Measurements from ENCODE around the gene EARS2. TPM values are rescaled to one million over a fixed set of nuclear protein-coding genes. Genes with fewer than 3 reads are reported as not detected.

The EARS2 gene
- total RNA-seq, 1 experiment from 2014 or later: 55.9 TPM

DNA sequence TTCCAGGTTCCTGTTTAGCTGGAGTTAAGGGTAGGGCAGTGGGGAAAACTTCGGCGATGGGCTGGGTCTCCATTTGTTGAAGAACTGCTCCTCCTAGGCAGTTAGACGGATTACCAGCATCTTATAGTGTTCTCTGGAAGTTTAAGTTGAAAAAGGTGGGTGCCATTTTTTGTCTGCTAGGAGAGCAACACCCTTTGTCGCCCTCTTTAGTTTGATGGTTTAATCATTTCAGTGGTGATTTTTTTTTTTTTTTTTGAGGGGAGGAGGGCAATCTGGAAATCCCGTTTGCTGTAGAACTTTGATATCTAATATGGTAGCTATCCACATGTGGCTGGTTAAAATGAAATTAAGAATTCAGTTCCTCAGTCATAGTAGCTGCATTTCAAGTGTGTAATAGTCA lies 4.4 kb upstream of the EARS2 start:
- H3K4me3 Mint-ChIP-seq: no peak overlapping the region
- no peak overlapping the region for H3K27ac Mint-ChIP-seq
- DNase-seq (ENCODE audit: low spot score) (no peak), ATAC-seq (no peak)
- TF ChIP-seq, protein P1, sequence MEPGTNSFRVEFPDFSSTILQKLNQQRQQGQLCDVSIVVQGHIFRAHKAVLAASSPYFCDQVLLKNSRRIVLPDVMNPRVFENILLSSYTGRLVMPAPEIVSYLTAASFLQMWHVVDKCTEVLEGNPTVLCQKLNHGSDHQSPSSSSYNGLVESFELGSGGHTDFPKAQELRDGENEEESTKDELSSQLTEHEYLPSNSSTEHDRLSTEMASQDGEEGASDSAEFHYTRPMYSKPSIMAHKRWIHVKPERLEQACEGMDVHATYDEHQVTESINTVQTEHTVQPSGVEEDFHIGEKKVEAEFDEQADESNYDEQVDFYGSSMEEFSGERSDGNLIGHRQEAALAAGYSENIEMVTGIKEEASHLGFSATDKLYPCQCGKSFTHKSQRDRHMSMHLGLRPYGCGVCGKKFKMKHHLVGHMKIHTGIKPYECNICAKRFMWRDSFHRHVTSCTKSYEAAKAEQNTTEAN (CRISPR knock-in tag; IDR thresholded peaks at IDR 0.05): no peak
- no peak for TF ChIP-seq JUN (CRISPR knock-in tag; IDR thresholded peaks at IDR 0.05)
- no peak for TF ChIP-seq SP1 (CRISPR knock-in tag; conservative IDR thresholded peaks at IDR 0.05)
- no peak for TF ChIP-seq MXD4 (CRISPR knock-in tag; IDR thresholded peaks at IDR 0.05; ENCODE audit: borderline replicate concordance)
- no peak for TF ChIP-seq FOXK1 (CRISPR knock-in tag; IDR thresholded peaks at IDR 0.05)
- no peak for TF ChIP-seq SMAD3 (CRISPR knock-in tag; IDR thresholded peaks at IDR 0.05; ENCODE audit: borderline replicate concordance)
- H3K9me3 Mint-ChIP-seq: no peaks in the 10 kb centered on the region
- no peaks in the 10 kb centered on the region for H3K27me3 Mint-ChIP-seq (ENCODE audit: low read depth)
- ChIA-PET POLR2A (no interaction called here), CTCF (interaction anchor here (1.0 kb wide), 1 partner anchor 35 kb away, joined by 3 read pairs; no protein-coding TSS in a partner anchor)
- H3K36me3 Mint-ChIP-seq: peaks cover 57% of the 10 kb centered on the region
- peaks cover 13% of the 10 kb centered on the region for H3K4me1 Mint-ChIP-seq

DNA sequence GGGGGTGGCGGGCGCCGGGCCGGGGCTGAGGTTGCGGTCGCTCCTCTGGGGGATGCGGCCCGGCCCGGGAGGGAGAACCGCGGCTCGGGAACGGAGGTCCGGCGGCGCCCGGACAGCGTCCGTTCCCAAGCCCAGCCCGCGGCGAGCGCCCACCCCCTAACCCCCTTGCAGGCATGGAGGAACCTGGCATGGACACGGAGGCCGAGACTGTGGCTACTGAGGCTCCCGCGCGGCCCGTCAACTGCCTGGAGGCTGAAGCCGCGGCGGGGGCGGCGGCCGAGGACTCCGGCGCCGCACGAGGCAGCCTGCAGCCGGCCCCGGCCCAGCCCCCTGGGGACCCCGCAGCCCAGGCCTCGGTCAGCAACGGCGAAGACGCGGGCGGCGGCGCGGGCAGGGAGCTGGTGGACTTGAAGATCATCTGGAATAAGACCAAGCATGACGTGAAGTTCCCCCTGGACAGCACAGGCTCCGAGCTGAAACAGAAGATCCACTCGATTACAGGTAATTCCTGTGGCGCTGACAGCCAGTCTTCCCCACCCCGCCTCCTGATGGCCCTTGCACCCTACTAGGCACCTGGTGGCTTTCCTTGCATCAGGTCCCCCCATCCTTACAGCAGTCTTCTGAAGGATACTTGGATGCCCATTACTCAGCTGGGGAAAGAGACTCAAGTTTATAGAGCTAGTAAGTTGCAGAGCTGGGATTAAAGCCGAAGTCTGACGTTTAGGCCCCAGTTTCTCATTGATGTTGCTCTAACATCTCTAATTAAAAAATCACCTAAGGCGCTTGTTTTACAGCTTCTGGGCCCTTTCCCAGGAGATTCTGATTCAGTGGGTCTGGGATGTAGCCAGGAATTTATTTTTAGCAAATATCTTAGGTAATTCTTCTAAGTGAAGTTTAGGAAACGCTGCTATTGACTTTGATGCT lies 891 bp upstream of the EARS2 start:
- H3K9me3 Mint-ChIP-seq: no peaks in the 10 kb centered on the region
- peaks cover 39% of the 10 kb centered on the region for H3K36me3 Mint-ChIP-seq

DNA sequence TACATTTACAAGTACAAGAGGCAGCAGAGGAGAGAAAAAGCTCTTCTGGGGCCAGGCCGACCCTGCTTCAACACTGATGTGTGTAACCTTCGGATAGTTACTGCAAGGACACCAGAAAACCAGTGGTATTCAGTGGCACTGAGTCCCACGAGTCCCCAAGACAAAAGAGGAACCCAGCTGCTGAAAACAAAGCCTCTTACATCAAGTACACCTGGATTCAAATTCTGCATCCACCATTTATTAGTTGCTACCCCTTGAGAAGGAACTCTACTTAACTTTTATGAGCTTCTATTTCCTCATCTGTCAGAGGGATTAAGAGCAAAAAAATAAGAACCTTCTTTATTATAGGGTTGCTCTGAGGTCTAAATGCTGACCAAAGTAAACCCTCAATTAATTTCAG lies 2.6 kb downstream of the EARS2 start:
- peak overlapping the region; percentile 79 for H3K27ac Mint-ChIP-seq
- ChIA-PET POLR2A (no interaction called here), CTCF (no interaction called here)
- H3K4me3 Mint-ChIP-seq: no peak overlapping the region
- H3K27me3 Mint-ChIP-seq (ENCODE audit: low read depth): no peaks in the 10 kb centered on the region
- ATAC-seq (no peak), DNase-seq (ENCODE audit: low spot score) (no peak)
- no peaks in the 10 kb centered on the region for H3K9me3 Mint-ChIP-seq
- peaks cover 40% of the 10 kb centered on the region for H3K36me3 Mint-ChIP-seq
- peaks cover 18% of the 10 kb centered on the region for H3K4me1 Mint-ChIP-seq
- TF ChIP-seq, protein P2, sequence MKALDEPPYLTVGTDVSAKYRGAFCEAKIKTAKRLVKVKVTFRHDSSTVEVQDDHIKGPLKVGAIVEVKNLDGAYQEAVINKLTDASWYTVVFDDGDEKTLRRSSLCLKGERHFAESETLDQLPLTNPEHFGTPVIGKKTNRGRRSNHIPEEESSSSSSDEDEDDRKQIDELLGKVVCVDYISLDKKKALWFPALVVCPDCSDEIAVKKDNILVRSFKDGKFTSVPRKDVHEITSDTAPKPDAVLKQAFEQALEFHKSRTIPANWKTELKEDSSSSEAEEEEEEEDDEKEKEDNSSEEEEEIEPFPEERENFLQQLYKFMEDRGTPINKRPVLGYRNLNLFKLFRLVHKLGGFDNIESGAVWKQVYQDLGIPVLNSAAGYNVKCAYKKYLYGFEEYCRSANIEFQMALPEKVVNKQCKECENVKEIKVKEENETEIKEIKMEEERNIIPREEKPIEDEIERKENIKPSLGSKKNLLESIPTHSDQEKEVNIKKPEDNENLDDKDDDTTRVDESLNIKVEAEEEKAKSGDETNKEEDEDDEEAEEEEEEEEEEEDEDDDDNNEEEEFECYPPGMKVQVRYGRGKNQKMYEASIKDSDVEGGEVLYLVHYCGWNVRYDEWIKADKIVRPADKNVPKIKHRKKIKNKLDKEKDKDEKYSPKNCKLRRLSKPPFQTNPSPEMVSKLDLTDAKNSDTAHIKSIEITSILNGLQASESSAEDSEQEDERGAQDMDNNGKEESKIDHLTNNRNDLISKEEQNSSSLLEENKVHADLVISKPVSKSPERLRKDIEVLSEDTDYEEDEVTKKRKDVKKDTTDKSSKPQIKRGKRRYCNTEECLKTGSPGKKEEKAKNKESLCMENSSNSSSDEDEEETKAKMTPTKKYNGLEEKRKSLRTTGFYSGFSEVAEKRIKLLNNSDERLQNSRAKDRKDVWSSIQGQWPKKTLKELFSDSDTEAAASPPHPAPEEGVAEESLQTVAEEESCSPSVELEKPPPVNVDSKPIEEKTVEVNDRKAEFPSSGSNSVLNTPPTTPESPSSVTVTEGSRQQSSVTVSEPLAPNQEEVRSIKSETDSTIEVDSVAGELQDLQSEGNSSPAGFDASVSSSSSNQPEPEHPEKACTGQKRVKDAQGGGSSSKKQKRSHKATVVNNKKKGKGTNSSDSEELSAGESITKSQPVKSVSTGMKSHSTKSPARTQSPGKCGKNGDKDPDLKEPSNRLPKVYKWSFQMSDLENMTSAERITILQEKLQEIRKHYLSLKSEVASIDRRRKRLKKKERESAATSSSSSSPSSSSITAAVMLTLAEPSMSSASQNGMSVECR (CRISPR knock-in tag; IDR thresholded peaks at IDR 0.05; ENCODE audit: borderline replicate concordance): no peak
- TF ChIP-seq EMX1 (CRISPR knock-in tag; IDR thresholded peaks at IDR 0.05): no peak
- TF ChIP-seq, protein P3, sequence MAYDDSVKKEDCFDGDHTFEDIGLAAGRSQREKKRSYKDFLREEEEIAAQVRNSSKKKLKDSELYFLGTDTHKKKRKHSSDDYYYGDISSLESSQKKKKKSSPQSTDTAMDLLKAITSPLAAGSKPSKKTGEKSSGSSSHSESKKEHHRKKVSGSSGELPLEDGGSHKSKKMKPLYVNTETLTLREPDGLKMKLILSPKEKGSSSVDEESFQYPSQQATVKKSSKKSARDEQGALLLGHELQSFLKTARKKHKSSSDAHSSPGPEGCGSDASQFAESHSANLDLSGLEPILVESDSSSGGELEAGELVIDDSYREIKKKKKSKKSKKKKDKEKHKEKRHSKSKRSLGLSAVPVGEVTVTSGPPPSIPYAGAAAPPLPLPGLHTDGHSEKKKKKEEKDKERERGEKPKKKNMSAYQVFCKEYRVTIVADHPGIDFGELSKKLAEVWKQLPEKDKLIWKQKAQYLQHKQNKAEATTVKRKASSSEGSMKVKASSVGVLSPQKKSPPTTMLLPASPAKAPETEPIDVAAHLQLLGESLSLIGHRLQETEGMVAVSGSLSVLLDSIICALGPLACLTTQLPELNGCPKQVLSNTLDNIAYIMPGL (CRISPR knock-in tag; IDR thresholded peaks at IDR 0.05): no peak
- TF ChIP-seq TEAD4 (CRISPR knock-in tag; IDR thresholded peaks at IDR 0.05): no peak
- TF ChIP-seq ATF1 (CRISPR knock-in tag; IDR thresholded peaks at IDR 0.05): no peak
- no peak for TF ChIP-seq SP1 (CRISPR knock-in tag; conservative IDR thresholded peaks at IDR 0.05)
- no peak for TF ChIP-seq ZBTB21 (CRISPR knock-in tag; IDR thresholded peaks at IDR 0.05; ENCODE audit: borderline replicate concordance)
- TF ChIP-seq, protein P4, sequence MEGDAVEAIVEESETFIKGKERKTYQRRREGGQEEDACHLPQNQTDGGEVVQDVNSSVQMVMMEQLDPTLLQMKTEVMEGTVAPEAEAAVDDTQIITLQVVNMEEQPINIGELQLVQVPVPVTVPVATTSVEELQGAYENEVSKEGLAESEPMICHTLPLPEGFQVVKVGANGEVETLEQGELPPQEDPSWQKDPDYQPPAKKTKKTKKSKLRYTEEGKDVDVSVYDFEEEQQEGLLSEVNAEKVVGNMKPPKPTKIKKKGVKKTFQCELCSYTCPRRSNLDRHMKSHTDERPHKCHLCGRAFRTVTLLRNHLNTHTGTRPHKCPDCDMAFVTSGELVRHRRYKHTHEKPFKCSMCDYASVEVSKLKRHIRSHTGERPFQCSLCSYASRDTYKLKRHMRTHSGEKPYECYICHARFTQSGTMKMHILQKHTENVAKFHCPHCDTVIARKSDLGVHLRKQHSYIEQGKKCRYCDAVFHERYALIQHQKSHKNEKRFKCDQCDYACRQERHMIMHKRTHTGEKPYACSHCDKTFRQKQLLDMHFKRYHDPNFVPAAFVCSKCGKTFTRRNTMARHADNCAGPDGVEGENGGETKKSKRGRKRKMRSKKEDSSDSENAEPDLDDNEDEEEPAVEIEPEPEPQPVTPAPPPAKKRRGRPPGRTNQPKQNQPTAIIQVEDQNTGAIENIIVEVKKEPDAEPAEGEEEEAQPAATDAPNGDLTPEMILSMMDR (IDR thresholded peaks at IDR 0.05): no peak
- TF ChIP-seq, protein P5, sequence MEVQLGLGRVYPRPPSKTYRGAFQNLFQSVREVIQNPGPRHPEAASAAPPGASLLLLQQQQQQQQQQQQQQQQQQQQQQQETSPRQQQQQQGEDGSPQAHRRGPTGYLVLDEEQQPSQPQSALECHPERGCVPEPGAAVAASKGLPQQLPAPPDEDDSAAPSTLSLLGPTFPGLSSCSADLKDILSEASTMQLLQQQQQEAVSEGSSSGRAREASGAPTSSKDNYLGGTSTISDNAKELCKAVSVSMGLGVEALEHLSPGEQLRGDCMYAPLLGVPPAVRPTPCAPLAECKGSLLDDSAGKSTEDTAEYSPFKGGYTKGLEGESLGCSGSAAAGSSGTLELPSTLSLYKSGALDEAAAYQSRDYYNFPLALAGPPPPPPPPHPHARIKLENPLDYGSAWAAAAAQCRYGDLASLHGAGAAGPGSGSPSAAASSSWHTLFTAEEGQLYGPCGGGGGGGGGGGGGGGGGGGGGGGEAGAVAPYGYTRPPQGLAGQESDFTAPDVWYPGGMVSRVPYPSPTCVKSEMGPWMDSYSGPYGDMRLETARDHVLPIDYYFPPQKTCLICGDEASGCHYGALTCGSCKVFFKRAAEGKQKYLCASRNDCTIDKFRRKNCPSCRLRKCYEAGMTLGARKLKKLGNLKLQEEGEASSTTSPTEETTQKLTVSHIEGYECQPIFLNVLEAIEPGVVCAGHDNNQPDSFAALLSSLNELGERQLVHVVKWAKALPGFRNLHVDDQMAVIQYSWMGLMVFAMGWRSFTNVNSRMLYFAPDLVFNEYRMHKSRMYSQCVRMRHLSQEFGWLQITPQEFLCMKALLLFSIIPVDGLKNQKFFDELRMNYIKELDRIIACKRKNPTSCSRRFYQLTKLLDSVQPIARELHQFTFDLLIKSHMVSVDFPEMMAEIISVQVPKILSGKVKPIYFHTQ (CRISPR knock-in tag; IDR thresholded peaks at IDR 0.05): no peak
- TF ChIP-seq ZNF121 (CRISPR knock-in tag; IDR thresholded peaks at IDR 0.05): no peak

More for the DNA sequence above, 891 bp upstream of the EARS2 start:
- ATAC-seq (peak; percentile 4; the same call in 1 of the 2 replicates), DNase-seq (ENCODE audit: low spot score) (peak; percentile 25)
- Mint-ChIP-seq H3K4me1 (peaks cover 18% of the 10 kb centered on the region), H3K27ac (0 out of 2 replicates have a peak overlapping the region, but pooled peaks have one; percentile 32), H3K27me3 (ENCODE audit: low read depth) (no peaks in the 10 kb centered on the region), H3K4me3 (peak overlapping the region; percentile 90)
- TF ChIP-seq TP53 (CRISPR knock-in tag; IDR thresholded peaks at IDR 0.05) (0 out of 2 replicates have a peak, but pooled peaks have one; percentile 55), GRHL2 (CRISPR knock-in tag; IDR thresholded peaks at IDR 0.05; ENCODE audit: insufficient replicate concordance, severe bottlenecking) (no peak), ETV6 (CRISPR knock-in tag; IDR thresholded peaks at IDR 0.05) (no peak)
- CTCF ChIA-PET: interaction anchor here (0.6 to 2.3 kb wide), 13 partner anchors 11 to 488 kb away, joined by 3 to 22 read pairs (median 4); partner anchors contain the start of genes DCTN5 and NDUFAB1
- POLR2A ChIA-PET: interaction anchor here (1.1 to 1.8 kb wide), 4 partner anchors 39 to 105 kb away, joined by 3 to 7 read pairs (median 6); partner anchors contain the start of genes COG7, DCTN5, GGA2 and NDUFAB1

Data from WTC11 (cell line).